ENCODE data around the gene ZFHX2. TPM values are rescaled to one million over a fixed set of nuclear protein-coding genes. Genes with fewer than 3 reads are reported as not detected.

ZFHX2 gene
- total and polyA plus RNA-seq, 2 of the 4 experiments (the other 2 are of a cell fraction), result 0.18 to 0.53 TPM

DNA sequence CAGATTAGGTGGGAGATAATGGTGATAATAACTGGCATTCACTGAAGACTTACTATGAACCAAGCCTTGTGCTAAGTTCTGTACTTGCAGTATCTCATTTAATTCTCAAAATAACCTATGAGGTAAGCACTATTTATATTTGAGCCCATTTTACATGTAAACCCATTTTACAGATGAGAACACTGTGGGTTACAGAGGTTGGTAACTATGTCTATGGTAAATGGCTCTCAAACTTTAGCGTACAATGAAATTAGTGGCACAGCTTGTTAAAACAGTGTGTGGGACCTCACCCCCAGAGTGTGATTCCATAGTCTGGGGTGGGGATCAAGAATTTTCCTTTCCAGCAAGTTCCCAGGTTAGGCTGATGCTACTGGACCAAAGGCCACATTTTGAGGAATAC lies 49.2 kb upstream of the ZFHX2 start:
- H3K4me1 ChIP-seq (ENCODE audit: control insufficient read depth, insufficient read depth, low read length), result no peaks in the 10 kb centered on the region
- H3K27me3 ChIP-seq (ENCODE audit: control insufficient read depth, insufficient read depth, low read length), result no peaks in the 10 kb centered on the region
- H3K56ac ChIP-seq (ENCODE audit: extremely low read depth, insufficient read depth, low read length), result no peak overlapping the region
- dilution Hi-C loops (cut with HindIII; ENCODE audit: low sequenced_read_pairs, unreplicated experiment) (no loop called here), intact Hi-C loops (cut with micrococcal nuclease) (no loop called here), in situ Hi-C loops (cut with MboI; ENCODE audit: low sequenced_read_pairs) (no loop called here)
- BruUV-seq (replicated peaks), result no TSS peak
- H3K14ac ChIP-seq (replicated peaks; ENCODE audit: low read depth, low read length), result no peak overlapping the region
- H3K36me3 ChIP-seq (ENCODE audit: control insufficient read depth, insufficient read depth, low read length), result no peaks in the 10 kb centered on the region
- ChIA-PET POLR2A (ENCODE audit: unreplicated experiment) (no interaction called here), CTCF (interaction anchor here (1.6 kb wide), 1 partner anchor 12 kb away, joined by 5 read pairs; no protein-coding TSS in a partner anchor)
- no peak overlapping the region for H4K91ac ChIP-seq (ENCODE audit: insufficient read depth, low read depth, low read length)
- no peak overlapping the region for H4K5ac ChIP-seq (ENCODE audit: low read depth, low read length)
- ATAC-seq (ENCODE audit: low read depth) (no peak), DNase-seq (no peak)
- no peak overlapping the region for H2AFZ ChIP-seq (replicated peaks; ENCODE audit: low read length, poor library complexity)
- H2BK20ac ChIP-seq (ENCODE audit: low read depth, low read length), result no peak overlapping the region
- H3K27ac ChIP-seq (ENCODE audit: insufficient read depth, low read length), result no peak overlapping the region
- no peak overlapping the region for H3K9ac ChIP-seq (ENCODE audit: low read depth, low read length)
- no peaks in the 10 kb centered on the region for H4K20me1 ChIP-seq (ENCODE audit: insufficient read depth, low read length)
- TF ChIP-seq CHD1 (IDR thresholded peaks at IDR 0.05; ENCODE audit: low read depth, low read length), result no peak
- no peak for TF ChIP-seq NFE2L2 (IDR thresholded peaks at IDR 0.05; ENCODE audit: low read depth, low read length)
- TF ChIP-seq BHLHE40 (IDR thresholded peaks at IDR 0.05; ENCODE audit: low read depth, low read length), result no peak
- no peak for TF ChIP-seq MAZ (IDR thresholded peaks at IDR 0.05; ENCODE audit: borderline replicate concordance, low read depth, low read length)
- no peak for TF ChIP-seq SMC3 (IDR thresholded peaks at IDR 0.05; ENCODE audit: low read depth, low read length)
- TF ChIP-seq FOS (IDR thresholded peaks at IDR 0.05; ENCODE audit: low read depth, low read length), result no peak
- TF ChIP-seq MAFK (IDR thresholded peaks at IDR 0.05; ENCODE audit: low read depth, low read length), result no peak
- TF ChIP-seq, protein P1, sequence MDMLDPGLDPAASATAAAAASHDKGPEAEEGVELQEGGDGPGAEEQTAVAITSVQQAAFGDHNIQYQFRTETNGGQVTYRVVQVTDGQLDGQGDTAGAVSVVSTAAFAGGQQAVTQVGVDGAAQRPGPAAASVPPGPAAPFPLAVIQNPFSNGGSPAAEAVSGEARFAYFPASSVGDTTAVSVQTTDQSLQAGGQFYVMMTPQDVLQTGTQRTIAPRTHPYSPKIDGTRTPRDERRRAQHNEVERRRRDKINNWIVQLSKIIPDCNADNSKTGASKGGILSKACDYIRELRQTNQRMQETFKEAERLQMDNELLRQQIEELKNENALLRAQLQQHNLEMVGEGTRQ (IDR thresholded peaks at IDR 0.05; ENCODE audit: low read depth, low read length), result no peak
- no peak for TF ChIP-seq MXI1 (IDR thresholded peaks at IDR 0.05; ENCODE audit: borderline replicate concordance, low read depth, low read length)
- H2BK120ac ChIP-seq (ENCODE audit: low read depth, low read length), result no peak overlapping the region
- no peak overlapping the region for H2AK5ac ChIP-seq (ENCODE audit: low read depth, low read length)
- no peaks in the 10 kb centered on the region for H3K79me1 ChIP-seq (ENCODE audit: low read depth in 1 of 2, low read length in 2 of 2)
- no peaks in the 10 kb centered on the region for H3K9me1 ChIP-seq (ENCODE audit: insufficient read depth, low read length)
- H3K4me2 ChIP-seq (ENCODE audit: low read depth, low read length), result no peak overlapping the region
- H4K8ac ChIP-seq (ENCODE audit: low read depth in 2 of 2, low read length in 2 of 2), result no peak overlapping the region
- H2AK9ac ChIP-seq (replicated peaks; ENCODE audit: low read depth, low read length, poor library complexity), result no peak overlapping the region
- no peak overlapping the region for H2BK15ac ChIP-seq (ENCODE audit: low read depth, low read length)
- no peak overlapping the region for H3K18ac ChIP-seq (ENCODE audit: low read depth, low read length)
- H3K23ac ChIP-seq (ENCODE audit: low read depth, low read length), result no peak overlapping the region
- no peaks in the 10 kb centered on the region for H3K9me3 ChIP-seq (ENCODE audit: control insufficient read depth, insufficient read depth, low read length)
- H3K4me3 ChIP-seq (ENCODE audit: insufficient read depth, low read depth, low read length), result no peak overlapping the region
- no peak overlapping the region for H2BK5ac ChIP-seq (ENCODE audit: low read depth, low read length, poor library complexity, severe bottlenecking)
- no CpG with 5 or more reads among the region's 1 CpG for WGBS, 2 experiments (ENCODE audit: extremely low coverage in 2 of 2, insufficient read length in 1 of 2)
- H3K4ac ChIP-seq (ENCODE audit: low read depth, low read length), result no peak overlapping the region
